Measurements from ENCODE around the gene ASH1L.

DNA sequence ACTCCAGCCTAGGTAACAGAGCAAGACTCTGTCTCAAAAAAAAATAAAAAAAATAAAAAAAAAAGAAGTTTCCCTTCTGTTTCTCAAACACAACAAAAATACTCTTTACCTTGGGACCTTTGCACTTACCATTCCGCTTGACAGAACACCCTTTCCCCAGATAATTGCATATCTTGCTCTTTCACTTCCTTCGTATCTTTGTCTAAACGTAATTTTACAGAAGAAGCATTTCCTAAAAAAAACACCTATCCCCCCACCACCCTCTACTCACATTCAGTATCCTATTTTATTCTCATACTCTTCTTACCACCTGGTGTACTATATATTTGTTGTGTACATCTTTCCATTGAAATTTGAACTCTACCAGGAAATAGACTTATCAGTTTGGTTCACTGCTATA is 32.7 kb downstream of the ASH1L start:
- TF ChIP-seq, protein P1, sequence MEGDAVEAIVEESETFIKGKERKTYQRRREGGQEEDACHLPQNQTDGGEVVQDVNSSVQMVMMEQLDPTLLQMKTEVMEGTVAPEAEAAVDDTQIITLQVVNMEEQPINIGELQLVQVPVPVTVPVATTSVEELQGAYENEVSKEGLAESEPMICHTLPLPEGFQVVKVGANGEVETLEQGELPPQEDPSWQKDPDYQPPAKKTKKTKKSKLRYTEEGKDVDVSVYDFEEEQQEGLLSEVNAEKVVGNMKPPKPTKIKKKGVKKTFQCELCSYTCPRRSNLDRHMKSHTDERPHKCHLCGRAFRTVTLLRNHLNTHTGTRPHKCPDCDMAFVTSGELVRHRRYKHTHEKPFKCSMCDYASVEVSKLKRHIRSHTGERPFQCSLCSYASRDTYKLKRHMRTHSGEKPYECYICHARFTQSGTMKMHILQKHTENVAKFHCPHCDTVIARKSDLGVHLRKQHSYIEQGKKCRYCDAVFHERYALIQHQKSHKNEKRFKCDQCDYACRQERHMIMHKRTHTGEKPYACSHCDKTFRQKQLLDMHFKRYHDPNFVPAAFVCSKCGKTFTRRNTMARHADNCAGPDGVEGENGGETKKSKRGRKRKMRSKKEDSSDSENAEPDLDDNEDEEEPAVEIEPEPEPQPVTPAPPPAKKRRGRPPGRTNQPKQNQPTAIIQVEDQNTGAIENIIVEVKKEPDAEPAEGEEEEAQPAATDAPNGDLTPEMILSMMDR (IDR thresholded peaks at IDR 0.05 in 2 of 3, conservative IDR thresholded peaks at IDR 0.05 in 1 of 3; ENCODE audit: borderline replicate concordance in 1 of 3, insufficient read depth in 1 of 3, low read depth in 2 of 3, low read length in 2 of 3) = no peak
- TF ChIP-seq POLR2A (IDR thresholded peaks at IDR 0.05; ENCODE audit: borderline replicate concordance, extremely low read depth, insufficient read depth, insufficient read length) (no peak), TCF7L2 (IDR thresholded peaks at IDR 0.05; ENCODE audit: borderline replicate concordance, extremely low read depth, insufficient read depth, insufficient read length) (no peak)

All from HCT116 (cell line).